ENCODE results near the gene EME2. TPM values are rescaled to one million over a fixed set of nuclear protein-coding genes. Genes with fewer than 3 reads are reported as not detected.

EME2 gene
- total RNA-seq, 2 experiments from 2014 or later: 23.5 to 24.7 TPM

GRCh38 chr16:1771864-1772361, 697 bp upstream of the EME2 start:
- ChIA-PET CTCF (interaction anchor here (1.0 to 2.6 kb wide), 3 partner anchors 11 to 171 kb away, joined by 4 to 16 read pairs (median 12); partner anchors contain the start of genes MAPK8IP3, MSRB1, NUBP2 and SPSB3), POLR2A (interaction anchor here (0.8 to 7.2 kb wide), 11 partner anchors 11 to 440 kb away, joined by 3 to 101 read pairs (median 4); partner anchors contain the start of genes HAGH, MAPK8IP3, NUBP2 and SPSB3)
- H3K27me3 Mint-ChIP-seq: no peaks in the 10 kb centered on the region
- peaks cover 14% of the 10 kb centered on the region for H3K4me1 Mint-ChIP-seq
- H3K9me3 Mint-ChIP-seq: no peaks in the 10 kb centered on the region
- peak overlapping the region; percentile 97 for H3K27ac Mint-ChIP-seq
- DNase-seq: no peak
- H3K36me3 Mint-ChIP-seq (ENCODE audit: low read depth): peaks cover 23% of the 10 kb centered on the region
- H3K4me3 Mint-ChIP-seq: peak overlapping the region; percentile 98

GRCh38 chr16:1772908-1773702, 495 bp downstream of the EME2 start, which contains the start of gene MRPS34:
Gene MRPS34 (minus strand): TSS chr16:1773134. CDS start chr16:1773119, 15 bp downstream.
- DNase-seq: peak; percentile 84
- H3K27me3 Mint-ChIP-seq: no peaks in the 10 kb centered on the region
- H3K9me3 Mint-ChIP-seq: no peaks in the 10 kb centered on the region
- H3K36me3 Mint-ChIP-seq (ENCODE audit: low read depth): peaks cover 17% of the 10 kb centered on the region
- POLR2A ChIA-PET: interaction anchor here (0.6 to 7.2 kb wide), 16 partner anchors 8 to 428 kb away, joined by 3 to 101 read pairs (median 4); partner anchors contain the start of genes FAHD1, HAGH, MAPK8IP3 and NUBP2
- peak within 1 kb of the TSS; percentile 98 for H3K4me3 Mint-ChIP-seq
- peaks cover 14% of the 10 kb centered on the region for H3K4me1 Mint-ChIP-seq
- peak within 1 kb of the TSS; percentile 97 for H3K27ac Mint-ChIP-seq
- CTCF ChIA-PET: interaction anchor here (0.7 to 2.6 kb wide), 7 partner anchors 9 to 170 kb away, joined by 3 to 16 read pairs (median 4); partner anchors contain the start of genes MAPK8IP3, MSRB1, NUBP2 and SPSB3

- H3K36me3 Mint-ChIP-seq (ENCODE audit: low read depth): peaks cover 16% of the 10 kb centered on the region
- peak; percentile 40 for DNase-seq
- ChIA-PET CTCF (interaction anchor here (1.4 to 1.6 kb wide), 2 partner anchors 9 to 68 kb away, joined by 3 to 16 read pairs; partner anchors contain the start of genes MAPK8IP3, NUBP2 and SPSB3), POLR2A (interaction anchor here (0.8 to 7.2 kb wide), 8 partner anchors 9 to 191 kb away, joined by 3 to 101 read pairs (median 4); partner anchors contain the start of genes FAHD1, HAGH, MAPK8IP3 and NUBP2)
- peak overlapping the region; percentile 78 for H3K27ac Mint-ChIP-seq
- H3K4me3 Mint-ChIP-seq: peak overlapping the region; percentile 98
- H3K27me3 Mint-ChIP-seq: no peaks in the 10 kb centered on the region
- H3K4me1 Mint-ChIP-seq: peaks cover 14% of the 10 kb centered on the region
- H3K9me3 Mint-ChIP-seq: no peaks in the 10 kb centered on the region
Observed at GRCh38 chr16:1773703-1774447, 1.3 kb downstream of the EME2 start.

GRCh38 chr16:1774448-1774780, 1.8 kb downstream of the EME2 start:
- POLR2A ChIA-PET: interaction anchor here (0.8 to 7.2 kb wide), 5 partner anchors 9 to 190 kb away, joined by 3 to 101 read pairs (median 4); partner anchors contain the start of genes MAPK8IP3, NUBP2, RPS2 and SPSB3
- H3K9me3 Mint-ChIP-seq: no peaks in the 10 kb centered on the region
- H3K27ac Mint-ChIP-seq: no peak overlapping the region
- H3K27me3 Mint-ChIP-seq: no peaks in the 10 kb centered on the region
- peaks cover 16% of the 10 kb centered on the region for H3K36me3 Mint-ChIP-seq (ENCODE audit: low read depth)
- no peak for DNase-seq
- CTCF ChIA-PET: interaction anchor here (1.4 to 1.6 kb wide), 2 partner anchors 8 to 69 kb away, joined by 3 to 16 read pairs; partner anchors contain the start of genes MAPK8IP3, NUBP2 and SPSB3
- H3K4me1 Mint-ChIP-seq: peaks cover 16% of the 10 kb centered on the region
- peak overlapping the region; percentile 98 for H3K4me3 Mint-ChIP-seq

GRCh38 chr16:1775006-1775845, 2.6 kb downstream of the EME2 start:
- no peaks in the 10 kb centered on the region for H3K9me3 Mint-ChIP-seq
- no peak for DNase-seq
- H3K27me3 Mint-ChIP-seq: no peaks in the 10 kb centered on the region
- H3K27ac Mint-ChIP-seq: no peak overlapping the region
- H3K36me3 Mint-ChIP-seq (ENCODE audit: low read depth): peaks cover 14% of the 10 kb centered on the region
- H3K4me1 Mint-ChIP-seq: peaks cover 12% of the 10 kb centered on the region
- H3K4me3 Mint-ChIP-seq: peak overlapping the region; percentile 58
- CTCF ChIA-PET: interaction anchor here (1.4 to 1.6 kb wide), 3 partner anchors 7 to 70 kb away, joined by 3 to 16 read pairs (median 3); partner anchors contain the start of genes MAPK8IP3, NUBP2 and SPSB3
- POLR2A ChIA-PET: interaction anchor here (0.8 to 7.2 kb wide), 4 partner anchors 8 to 190 kb away, joined by 3 to 101 read pairs (median 4); partner anchors contain the start of genes NUBP2, RPS2 and SPSB3

GRCh38 chr16:1775846-1776671, 3.4 kb downstream of the EME2 start:
- Mint-ChIP-seq H3K9me3 (no peaks in the 10 kb centered on the region), H3K36me3 (ENCODE audit: low read depth) (peaks cover 13% of the 10 kb centered on the region), H3K27me3 (no peaks in the 10 kb centered on the region), H3K4me3 (no peak overlapping the region), H3K27ac (no peak overlapping the region), H3K4me1 (peaks cover 11% of the 10 kb centered on the region)
- ChIA-PET CTCF (interaction anchor here (1.4 kb wide), 1 partner anchor 70 kb away, joined by 3 read pairs; the partner anchor contains the start of gene MAPK8IP3), POLR2A (interaction anchor here (1.4 kb wide), 1 partner anchor 11 kb away, joined by 3 read pairs; no protein-coding TSS in a partner anchor)
- no peak for DNase-seq

GRCh38 chr16:1776672-1776955, 4.0 kb downstream of the EME2 start:
- no peak overlapping the region for H3K27ac Mint-ChIP-seq
- POLR2A ChIA-PET: no interaction called here
- CTCF ChIA-PET: no interaction called here
- peaks cover 17% of the 10 kb centered on the region for H3K4me1 Mint-ChIP-seq
- H3K27me3 Mint-ChIP-seq: no peaks in the 10 kb centered on the region
- no peak for DNase-seq
- peaks cover 13% of the 10 kb centered on the region for H3K36me3 Mint-ChIP-seq (ENCODE audit: low read depth)
- no peaks in the 10 kb centered on the region for H3K9me3 Mint-ChIP-seq
- no peak overlapping the region for H3K4me3 Mint-ChIP-seq

- H3K36me3 Mint-ChIP-seq (ENCODE audit: low read depth): peaks cover 10% of the 10 kb centered on the region
- H3K4me1 Mint-ChIP-seq: peaks cover 20% of the 10 kb centered on the region
- ChIA-PET CTCF (no interaction called here), POLR2A (no interaction called here)
- H3K27me3 Mint-ChIP-seq: no peaks in the 10 kb centered on the region
- no peak overlapping the region for H3K4me3 Mint-ChIP-seq
- no peak overlapping the region for H3K27ac Mint-ChIP-seq
- H3K9me3 Mint-ChIP-seq: no peaks in the 10 kb centered on the region
- no peak for DNase-seq
Observed at GRCh38 chr16:1776991-1777374, 4.4 kb downstream of the EME2 start.

GRCh38 chr16:1777375-1778199, 5.0 kb downstream of the EME2 start:
- no peak for DNase-seq
- Mint-ChIP-seq H3K27me3 (no peaks in the 10 kb centered on the region), H3K9me3 (no peaks in the 10 kb centered on the region), H3K4me1 (peaks cover 16% of the 10 kb centered on the region), H3K36me3 (ENCODE audit: low read depth) (peaks cover 5% of the 10 kb centered on the region), H3K27ac (no peak overlapping the region), H3K4me3 (no peak overlapping the region)
- ChIA-PET CTCF (no interaction called here), POLR2A (no interaction called here)

- Mint-ChIP-seq H3K4me1 (peaks cover 20% of the 10 kb centered on the region), H3K27ac (no peak overlapping the region), H3K4me3 (peak overlapping the region; percentile 27), H3K9me3 (no peaks in the 10 kb centered on the region), H3K36me3 (ENCODE audit: low read depth) (peaks cover 8% of the 10 kb centered on the region), H3K27me3 (no peaks in the 10 kb centered on the region)
- ChIA-PET POLR2A (no interaction called here), CTCF (no interaction called here)
- no peak for DNase-seq
Observed at GRCh38 chr16:1778200-1779179, 5.9 kb downstream of the EME2 start.
